Esophagus squamous epithelium (tissue), 5 donors: ENCODE data around the gene ZNF358. TPM values are rescaled to one million over a fixed set of nuclear protein-coding genes. Genes with fewer than 3 reads are reported as not detected.
A peak's percentile ranks its signal among the peaks of the same experiment; 100 is the strongest.

Source experiments
- DNase-seq: peaks from one replicate; lab custom pipeline; 2025; lab: John Stamatoyannopoulos, UW
- H3K27ac ChIP-seq, 4 donors: fragments of 200-600 bp; sonication (generic); one replicate each; pipeline ENCODE4 v1.5.1; 2016 to 2019; ENCODE audit warnings: mild to moderate bottlenecking in 1 of 4
- H3K27me3 ChIP-seq, 4 donors: fragments of 200-600 bp; sonication (generic); 1 replicate in 3 of 4; 2 replicates in 1 of 4; pipeline versions ENCODE4 v1.5.1 to v1.6.0; 2017 to 2021; ENCODE audit warnings: antibody characterized with exemption in 1 of 4
- H3K36me3 ChIP-seq, 3 donors: fragments of 200-600 bp; sonication (generic); one replicate each; pipeline ENCODE4 v1.5.1; 2016 to 2019
- H3K4me1 ChIP-seq, 3 donors: fragments of 200-600 bp; sonication (generic); one replicate each; pipeline ENCODE4 v1.5.1; 2017 to 2019
- H3K4me3 ChIP-seq, 4 donors: fragments of 200-600 bp; sonication (generic); 1 replicate in 3 of 4; 2 replicates in 1 of 4; pipeline ENCODE4 v1.5.1; 2016 to 2019; ENCODE audit warnings: mild to moderate bottlenecking in 2 of 4, moderate library complexity in 1 of 4
- H3K9me3 ChIP-seq, 3 donors: fragments of 200-600 bp; sonication (generic); one replicate each; pipeline ENCODE4 v1.5.1; 2016 to 2019
- CTCF ChIP-seq, 6 experiments: fragments of 450-650 bp in 4 of 6; fragments of 200-600 bp in 2 of 6; sonication (generic) in 2 of 6; IDR thresholded peaks; one replicate each; pipeline ENCODE4 v1.5.1; 2016 to 2019; ENCODE audit warnings: antibody characterized with exemption in 6 of 6, mild to moderate bottlenecking in 4 of 6, moderate library complexity in 4 of 6
- POLR2A ChIP-seq, 4 donors: fragments of 450-650 bp; IDR thresholded peaks; one replicate each; pipeline ENCODE4 v1.6.1; 2017; ENCODE audit warnings: antibody characterized with exemption in 4 of 4, mild to moderate bottlenecking in 4 of 4, moderate library complexity in 3 of 4
- WGBS, 2 donors: methylation state at CpG; one replicate each; pipeline ENCODE4 v1.1.5; 2018; 5-methylcytosine and 5-hydroxymethylcytosine counted together
- intact Hi-C: fragments of 100-400 bp; cut with DNase I; formaldehyde crosslinking; loops from one replicate; pipeline ENCODE4 v1.15.0; 2022
- total RNA-seq, 4 donors: library from RNA; depleted of rRNA; stranded (reverse); fragments of >200 nt; gene quantifications; one replicate each; pipeline ENCODE4 v1.1.0, GENCODE V29; 2016
- donor health status: DM: yes; HTN: yes; CAD: no.

Gene ZNF358
- total RNA-seq, 4 donors from 2014 or later = 3.8 to 42.2 (median 19.5) TPM

GRCh38 chr19:7519361-7520130 lies 3.6 kb downstream of the ZNF358 start:
- Histone ChIP-seq H3K9me3 (no peaks in the 10 kb centered on the region), H3K27ac (no peak overlapping the region), H3K36me3 (peaks cover 0 to 24% (median 7%) of the 10 kb centered on the region in 3 donors), H3K4me1 (peaks cover 29 to 61% (median 34%) of the 10 kb centered on the region in 3 donors), H3K4me3 (no peak overlapping the region), H3K27me3 (no peaks in the 10 kb centered on the region)
- intact Hi-C loops = loop anchor here (10.0 kb wide), 1 partner anchor 135 kb away; no protein-coding TSS in a partner anchor
- TF ChIP-seq CTCF (IDR thresholded peaks at IDR 0.05) = no peak
- TF ChIP-seq POLR2A (IDR thresholded peaks at IDR 0.05) = no peak
- no peak for DNase-seq
- 94 to 99% methylated on average over 12 to 17 of the region's 74 CpGs for WGBS, 2 donors

- DNase-seq = no peak
- intact Hi-C loops = loop anchor here (10.0 kb wide), 1 partner anchor 136 kb away; no protein-coding TSS in a partner anchor
- no peak for TF ChIP-seq CTCF (IDR thresholded peaks at IDR 0.05)
- TF ChIP-seq POLR2A (IDR thresholded peaks at IDR 0.05) = no peak
- Histone ChIP-seq H3K4me1 (peaks cover 29 to 56% (median 30%) of the 10 kb centered on the region in 3 donors), H3K27me3 (no peaks in the 10 kb centered on the region), H3K9me3 (no peaks in the 10 kb centered on the region), H3K4me3 (no peak overlapping the region), H3K36me3 (peaks cover 4 to 33% (median 11%) of the 10 kb centered on the region in 3 donors), H3K27ac (no peak overlapping the region)
- 86 to 92% methylated on average over 12 to 17 of the region's 51 CpGs for WGBS, 2 donors
Measured at GRCh38 chr19:7520131-7521051, 4.5 kb downstream of the ZNF358 start.

- no peaks in the 10 kb centered on the region for H3K9me3 ChIP-seq
- H3K4me3 ChIP-seq = peak overlapping the region in 3 of 4 donors; percentile 71 to 91 (median 89)
- H3K27ac ChIP-seq = peak overlapping the region; percentile 73 to 86 (median 81)
- WGBS, 2 donors = 41 to 52% methylated on average over 6 of the region's 10 CpGs
- DNase-seq = no peak
- peaks cover 4 to 45% (median 18%) of the 10 kb centered on the region in 3 donors for H3K36me3 ChIP-seq
- intact Hi-C loops = loop anchor here (10.0 kb wide), 1 partner anchor 137 kb away; no protein-coding TSS in a partner anchor
- peaks cover 25 to 48% (median 25%) of the 10 kb centered on the region in 3 donors for H3K4me1 ChIP-seq
- no peak for TF ChIP-seq CTCF (IDR thresholded peaks at IDR 0.05)
- TF ChIP-seq POLR2A (IDR thresholded peaks at IDR 0.05) = no peak
- no peaks in the 10 kb centered on the region for H3K27me3 ChIP-seq
Measured at GRCh38 chr19:7521551-7522071, 5.7 kb downstream of the ZNF358 start.

GRCh38 chr19:7522072-7522922 lies 6.4 kb downstream of the ZNF358 start, which contains the start of gene MCOLN1:
Gene MCOLN1 (plus strand): TSS chr19:7522624. CDS start chr19:7522751, 127 bp downstream.
- DNase-seq = peak; percentile 94
- intact Hi-C loops = loop anchor here (10.0 kb wide), 1 partner anchor 137 kb away; no protein-coding TSS in a partner anchor
- Histone ChIP-seq H3K9me3 (no peaks in the 10 kb centered on the region), H3K4me3 (peak within 1 kb of the TSS; percentile 71 to 91 (median 84)), H3K27me3 (no peaks in the 10 kb centered on the region), H3K4me1 (peaks cover 19 to 41% (median 21%) of the 10 kb centered on the region in 3 donors), H3K27ac (peak within 1 kb of the TSS; percentile 73 to 86 (median 81)), H3K36me3 (peaks cover 4 to 52% (median 19%) of the 10 kb centered on the region in 3 donors)
- TF ChIP-seq CTCF (IDR thresholded peaks at IDR 0.05) (peak in 3 of 6 experiments; percentile 9 to 70 (median 24)), POLR2A (IDR thresholded peaks at IDR 0.05) (peak in 3 of 4 donors; percentile 67 to 84 (median 73))
- 1 to 2% methylated on average over 29 to 49 of the region's 65 CpGs for WGBS, 2 donors
